DMS53 (cell line): Measurements from ENCODE around the gene RBM6.
"Not testable (repeated sequence)": the region's sequence is repeated elsewhere in the genome, so short reads cannot be mapped to it uniquely, and the experiment has no call there.

Source experiments
- DNase-seq: peaks from one replicate; lab custom pipeline; 2025; lab: John Stamatoyannopoulos, UW

The RBM6 gene

GRCh38 chr3:49917806-49918590, 22.0 kb upstream of the RBM6 start:
- DNase-seq, result not testable (repeated sequence)

GRCh38 chr3:49924683-49925082, 15.3 kb upstream of the RBM6 start:
- no peak for DNase-seq

GRCh38 chr3:49925485-49925884, 14.5 kb upstream of the RBM6 start:
- DNase-seq, result no peak

GRCh38 chr3:49926117-49926728, 13.7 kb upstream of the RBM6 start:
- no peak for DNase-seq

- DNase-seq, result no peak
Observed at GRCh38 chr3:49927798-49928197, 12.2 kb upstream of the RBM6 start.

- no peak for DNase-seq
Observed at GRCh38 chr3:49928481-49929017, 11.4 kb upstream of the RBM6 start.

GRCh38 chr3:49929291-49930167, 10.4 kb upstream of the RBM6 start, which contains the start of gene MON1A:
Gene MON1A, minus strand, starts transcription at chr3:49929811. Its CDS starts 16,465 bp downstream, at chr3:49913346.
- peak; percentile 90 for DNase-seq

GRCh38 chr3:49930168-49930690, 9.7 kb upstream of the RBM6 start:
- DNase-seq, result no peak

GRCh38 chr3:49930922-49931321, 9.0 kb upstream of the RBM6 start:
- DNase-seq, result peak; percentile 72

GRCh38 chr3:49932281-49932680, 7.7 kb upstream of the RBM6 start:
- not testable (repeated sequence) for DNase-seq

- no peak for DNase-seq
Observed at GRCh38 chr3:49937090-49937489, 2.9 kb upstream of the RBM6 start.

- DNase-seq, result peak; percentile 10
Observed at GRCh38 chr3:49940667-49941249, 808 bp downstream of the RBM6 start.

- no peak for DNase-seq
Observed at GRCh38 chr3:49942651-49943050, 2.7 kb downstream of the RBM6 start.

GRCh38 chr3:49952924-49953323, 13.0 kb downstream of the RBM6 start:
- DNase-seq, result no peak

GRCh38 chr3:49955636-49956035, 15.7 kb downstream of the RBM6 start:
- no peak for DNase-seq

- no peak for DNase-seq
Observed at GRCh38 chr3:49966233-49966942, 26.4 kb downstream of the RBM6 start.

- DNase-seq, result no peak
Observed at GRCh38 chr3:49967291-49967690, 27.3 kb downstream of the RBM6 start.

GRCh38 chr3:49968346-49968745, 28.4 kb downstream of the RBM6 start:
- no peak for DNase-seq

- DNase-seq, result no peak
Observed at GRCh38 chr3:49972656-49973055, 32.7 kb downstream of the RBM6 start.

GRCh38 chr3:49976942-49977341, 37.0 kb downstream of the RBM6 start:
- DNase-seq, result no peak

- no peak for DNase-seq
Observed at GRCh38 chr3:49984394-49984793, 44.4 kb downstream of the RBM6 start.
